ENCODE measurements around the gene IL1RL2. TPM values are rescaled to one million over a fixed set of nuclear protein-coding genes. Genes with fewer than 3 reads are reported as not detected.

Gene IL1RL2
- 1 to 10 TPM in 4 of 5 donors, under 1 TPM in 1; 0.96 to 1.8 (median 1.3) TPM for polyA plus RNA-seq (ENCODE audit: insufficient read depth in 1 of 5, insufficient read length in 5 of 5, low replicate concordance in 1 of 5)
- long read RNA-seq, donor 1, result 0 reads
- long read RNA-seq, donor 2, result 0 reads
- long read RNA-seq, donor 3, result 0 reads
- long read RNA-seq, donor 4, result 0 reads
- long read RNA-seq, donor 5, result 0 reads
- long read RNA-seq, donor 6, result 0 reads
- long read RNA-seq, donor 7, result 0 reads
- long read RNA-seq, donor 8, result 0 reads

DNA sequence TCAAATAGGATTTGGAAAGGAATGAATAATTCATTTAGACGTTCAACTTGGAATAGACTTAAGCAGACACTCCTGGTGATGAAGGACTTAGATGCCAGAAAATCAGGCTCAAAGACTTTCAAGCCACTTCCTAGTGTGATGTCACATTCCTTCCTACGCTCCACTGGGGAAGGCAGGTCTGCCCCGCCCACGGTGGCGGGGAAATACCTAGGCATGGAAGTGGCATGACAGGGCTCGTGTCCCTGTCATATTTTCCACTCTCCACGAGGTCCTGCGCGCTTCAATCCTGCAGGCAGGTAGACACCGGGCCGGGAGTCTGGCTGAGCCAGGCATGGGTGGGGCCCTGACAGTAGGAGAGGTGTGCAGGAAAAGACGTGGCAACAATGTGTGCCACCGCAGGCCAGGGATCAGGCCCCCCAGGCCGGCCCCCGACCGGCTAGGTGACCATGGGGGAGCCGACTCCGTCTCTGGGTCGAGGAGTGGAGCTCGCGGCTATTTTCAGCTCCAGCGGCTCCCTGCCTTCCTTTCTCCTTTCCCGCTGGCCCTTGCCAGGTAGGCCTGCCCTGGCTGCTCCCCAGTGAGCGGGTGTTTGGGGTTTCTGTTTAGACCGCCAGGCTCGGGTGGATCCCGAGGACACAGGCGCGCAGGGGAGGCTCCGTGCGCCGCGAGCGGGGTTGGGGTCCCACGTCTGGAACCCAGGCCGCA is at the start of gene IL1RL2:
Gene IL1RL2 (plus strand): TSS at position 233 of the 705 bp plus-strand sequence. CDS start 845 bp downstream, outside the sequence.
- no peak for DNase-seq

DNA sequence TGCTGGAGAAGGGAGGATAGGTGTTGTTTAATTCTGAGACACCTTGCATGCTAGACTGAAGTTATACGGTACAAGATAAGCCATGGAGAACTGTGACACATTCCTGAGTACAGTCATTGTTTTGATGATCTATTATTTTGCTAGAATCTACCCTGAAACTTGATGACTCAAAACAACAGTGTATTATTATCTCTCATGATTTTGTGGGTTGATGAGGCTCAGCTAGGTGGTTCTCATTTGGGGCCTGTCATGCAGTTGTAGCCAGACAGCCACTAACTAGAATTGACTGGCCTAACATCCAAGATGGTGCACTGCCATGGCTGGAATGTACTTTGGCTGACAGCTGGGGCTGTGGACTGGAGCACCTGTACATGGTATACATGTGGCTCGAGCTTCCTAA is 49.7 kb upstream of the IL1RL2 start:
- DNase-seq, result no peak

DNA sequence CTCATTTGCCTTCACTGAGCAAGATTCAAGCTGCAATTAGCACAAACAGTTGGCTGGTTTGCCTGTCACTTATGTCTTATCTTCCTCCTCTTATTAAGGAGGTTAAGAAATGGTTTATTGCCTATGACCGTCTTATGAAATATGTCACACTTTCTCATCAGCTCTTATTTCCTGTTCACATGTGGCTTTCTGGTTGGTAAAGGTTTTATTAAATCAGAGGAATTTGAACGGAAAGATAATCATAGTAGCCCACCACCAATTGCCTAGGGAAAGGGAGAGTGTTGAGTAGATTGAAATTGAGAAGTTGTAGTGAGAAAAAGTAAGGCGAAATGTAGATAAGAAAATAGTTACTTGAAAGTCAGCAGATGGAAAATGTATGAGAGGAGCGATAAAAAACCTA is 48.5 kb upstream of the IL1RL2 start:
- no peak for DNase-seq

DNA sequence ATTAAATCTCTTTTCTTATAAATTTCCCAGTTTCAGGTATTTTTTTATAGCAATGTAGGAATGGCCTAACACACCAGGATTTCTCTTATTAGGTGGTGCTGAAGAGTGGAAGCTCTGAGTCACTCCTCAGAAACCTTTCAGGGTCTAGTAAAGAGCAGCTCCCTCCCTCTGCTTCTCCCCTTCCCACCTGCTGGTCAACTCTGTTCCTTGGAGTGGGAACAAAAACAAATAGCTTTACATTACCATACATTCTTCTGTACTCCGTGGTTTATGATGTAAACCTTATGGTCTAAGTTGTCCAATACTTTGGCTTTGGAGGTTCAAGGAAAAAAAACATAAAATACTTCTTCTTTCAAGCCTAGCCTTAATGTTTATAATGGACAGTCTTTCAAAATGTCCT is 47.0 kb upstream of the IL1RL2 start:
- DNase-seq, result no peak

DNA sequence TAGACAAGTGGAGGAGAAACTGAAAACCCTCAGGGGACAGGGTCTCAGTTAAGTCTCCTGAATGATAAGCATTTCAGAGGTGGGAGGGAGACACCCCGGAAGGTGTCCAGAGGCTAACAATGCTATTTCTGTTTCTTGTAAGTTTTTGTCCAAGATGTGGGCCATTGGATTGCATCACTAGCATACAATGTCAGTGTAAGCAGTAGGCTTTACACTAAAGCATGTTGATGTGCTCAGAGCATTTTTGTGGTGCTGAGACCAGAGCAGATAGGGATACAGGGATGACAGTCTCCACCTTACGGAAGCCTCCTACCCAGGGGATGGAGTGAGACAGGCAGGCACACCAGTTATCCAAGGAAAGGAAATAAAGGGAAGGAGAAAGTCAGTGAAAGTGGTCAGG is 46.4 kb upstream of the IL1RL2 start:
- DNase-seq, result no peak

GRCh38 chr2:102141011-102141943 is 45.5 kb upstream of the IL1RL2 start:
- peak in 1 of 2 donors; percentile 69 for DNase-seq

DNA sequence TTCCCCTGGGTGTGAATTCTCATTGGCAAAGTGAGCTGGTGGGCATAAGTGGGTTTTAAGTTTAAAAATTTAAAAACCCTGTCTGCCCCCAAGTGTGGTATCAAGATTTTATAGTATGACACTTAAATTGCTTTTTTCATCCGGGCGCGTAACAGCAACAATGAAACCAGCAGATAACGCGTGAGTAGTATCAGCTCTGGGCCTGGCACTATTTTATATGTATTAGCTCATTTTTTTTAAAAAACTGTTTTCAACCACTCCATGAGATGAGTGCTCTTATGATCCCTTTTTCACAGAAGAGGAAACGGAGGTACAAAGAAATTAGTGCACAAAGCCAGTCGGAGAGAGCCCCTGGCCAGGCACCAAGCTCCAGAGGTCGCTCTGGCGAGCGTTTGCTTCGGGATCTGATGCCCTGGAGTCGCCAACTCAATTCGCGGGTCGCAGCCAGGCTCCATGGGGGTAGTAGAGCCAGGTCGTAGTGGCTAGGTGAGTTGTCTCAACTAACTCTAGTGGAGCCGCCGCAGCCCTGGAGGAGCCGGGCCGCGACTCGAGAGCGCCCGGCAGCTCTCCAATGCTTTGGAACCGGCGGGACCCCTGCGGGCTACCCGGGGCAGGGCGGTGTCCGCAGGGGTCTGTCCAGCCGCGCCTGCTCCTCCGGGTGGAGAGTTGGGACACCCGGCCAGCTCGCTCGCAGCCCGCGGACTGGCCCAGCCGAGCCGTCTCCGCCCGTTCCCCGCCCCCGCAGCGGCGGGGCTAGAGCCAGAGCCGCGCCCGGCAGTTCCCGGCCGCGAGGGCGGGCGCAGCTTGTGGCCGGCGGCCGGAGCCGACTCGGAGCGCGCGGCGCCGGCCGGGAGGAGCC is 44.6 kb upstream of the IL1RL2 start, which contains the start of gene IL1R1:
Gene IL1R1 (plus strand): TSS at position 777 of the 859 bp plus-strand sequence. CDS start 14,979 bp downstream, outside the sequence.
- peak; percentile 81 to 82 for DNase-seq

DNA sequence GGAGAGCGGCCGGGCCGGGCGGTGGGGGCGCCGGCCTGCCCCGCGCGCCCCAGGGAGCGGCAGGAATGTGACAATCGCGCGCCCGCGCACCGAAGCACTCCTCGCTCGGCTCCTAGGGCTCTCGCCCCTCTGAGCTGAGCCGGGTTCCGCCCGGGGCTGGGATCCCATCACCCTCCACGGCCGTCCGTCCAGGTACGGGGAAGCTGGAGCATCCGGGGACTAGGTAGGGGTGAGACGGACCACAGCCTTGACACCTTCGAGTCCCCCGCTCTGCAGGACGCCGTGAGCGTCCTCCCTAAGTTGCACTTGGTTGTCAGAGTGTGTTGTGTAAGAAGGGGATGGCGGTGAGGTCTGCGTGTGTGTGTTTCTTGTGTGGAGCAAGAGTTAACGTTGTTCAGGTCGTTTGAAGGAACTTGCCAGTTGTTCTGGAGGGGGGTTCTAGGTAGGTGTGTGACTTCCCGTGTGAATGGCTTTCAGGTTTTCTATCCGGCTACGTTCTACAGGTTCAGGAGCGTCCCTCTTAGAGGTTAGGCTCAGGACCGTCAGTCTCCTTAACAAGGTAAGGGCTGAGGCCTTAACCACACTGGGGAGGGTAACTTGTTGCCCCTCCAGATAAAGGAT is 43.9 kb upstream of the IL1RL2 start:
- DNase-seq, result peak in 1 of 2 donors; percentile 61

DNA sequence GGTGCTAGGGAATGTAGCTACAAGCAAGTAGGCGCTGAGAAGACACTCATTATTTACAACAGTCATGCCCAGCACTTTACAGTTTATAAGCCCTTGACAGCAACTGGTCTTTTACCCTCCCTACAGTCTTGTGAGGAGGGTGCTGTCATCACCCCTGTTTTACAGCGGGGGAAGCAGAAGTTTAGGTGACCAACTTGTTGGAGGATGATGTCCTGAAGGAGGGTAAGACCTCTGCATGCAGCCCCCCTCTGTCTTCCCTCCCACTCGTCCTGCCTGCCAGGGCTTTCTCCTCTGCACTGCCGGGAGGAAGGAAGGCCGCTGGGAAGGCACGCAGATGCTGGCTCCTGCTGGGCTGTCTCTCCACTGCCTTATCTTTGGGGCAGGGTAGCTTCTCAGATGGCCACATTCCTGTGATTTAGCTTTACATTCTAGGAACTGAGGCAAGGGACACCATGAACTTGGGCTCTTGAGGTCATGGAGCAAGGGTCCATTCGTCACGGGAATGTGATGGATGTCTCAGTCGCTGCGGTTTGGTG is 43.3 kb upstream of the IL1RL2 start:
- DNase-seq, result peak in 1 of 2 donors; percentile 47

- no peak for DNase-seq
These were observed 42.7 kb upstream of the IL1RL2 start for GRCh38 chr2:102144128-102144527.

DNA sequence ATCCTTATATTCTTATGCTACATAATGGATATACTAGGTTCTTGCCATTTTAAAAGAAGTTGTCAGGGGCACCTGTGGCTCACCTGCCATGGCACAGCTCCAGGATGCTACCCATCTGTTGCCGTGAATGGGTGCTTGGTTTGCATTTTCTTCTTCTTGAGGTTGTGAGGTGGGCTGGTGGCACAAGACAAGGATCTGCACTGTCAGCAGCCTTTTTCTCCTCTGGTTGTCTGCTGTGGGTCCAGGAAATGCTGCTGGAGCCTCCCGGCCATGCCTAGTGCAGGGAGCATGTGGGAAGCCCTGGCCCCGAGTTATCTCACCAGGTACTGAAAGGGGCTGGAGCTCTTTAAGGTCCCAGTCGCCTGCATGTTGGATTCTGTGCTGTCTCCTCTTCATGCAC is 41.7 kb upstream of the IL1RL2 start:
- no peak for DNase-seq

GRCh38 chr2:102145934-102146333 is 40.9 kb upstream of the IL1RL2 start:
- no peak for DNase-seq

- no peak for DNase-seq
These were observed 38.9 kb upstream of the IL1RL2 start for GRCh38 chr2:102147935-102148334.

GRCh38 chr2:102149243-102149642 is 37.6 kb upstream of the IL1RL2 start:
- DNase-seq, result no peak

GRCh38 chr2:102149644-102150455 is 37.0 kb upstream of the IL1RL2 start:
- no peak for DNase-seq

DNA sequence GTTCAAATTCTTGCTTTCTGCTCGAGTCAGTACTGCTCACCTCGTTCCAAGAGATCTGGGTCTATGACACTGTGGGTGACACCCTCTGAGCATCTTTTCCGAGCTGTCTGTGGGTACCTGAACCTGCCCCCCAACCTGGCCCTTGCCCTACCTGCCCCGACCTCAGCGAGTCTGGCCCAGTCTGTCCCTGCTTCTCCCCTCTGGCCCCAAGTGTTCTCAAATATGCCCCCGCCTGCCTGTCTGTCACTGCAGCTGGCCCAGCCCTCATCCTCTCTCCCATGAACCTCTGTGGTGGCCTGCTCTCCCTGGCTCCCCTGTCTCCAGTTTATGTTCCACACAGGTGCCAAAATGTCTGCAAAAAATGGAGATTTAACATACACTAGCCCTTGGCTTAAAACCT is 32.5 kb upstream of the IL1RL2 start:
- DNase-seq, result no peak

DNA sequence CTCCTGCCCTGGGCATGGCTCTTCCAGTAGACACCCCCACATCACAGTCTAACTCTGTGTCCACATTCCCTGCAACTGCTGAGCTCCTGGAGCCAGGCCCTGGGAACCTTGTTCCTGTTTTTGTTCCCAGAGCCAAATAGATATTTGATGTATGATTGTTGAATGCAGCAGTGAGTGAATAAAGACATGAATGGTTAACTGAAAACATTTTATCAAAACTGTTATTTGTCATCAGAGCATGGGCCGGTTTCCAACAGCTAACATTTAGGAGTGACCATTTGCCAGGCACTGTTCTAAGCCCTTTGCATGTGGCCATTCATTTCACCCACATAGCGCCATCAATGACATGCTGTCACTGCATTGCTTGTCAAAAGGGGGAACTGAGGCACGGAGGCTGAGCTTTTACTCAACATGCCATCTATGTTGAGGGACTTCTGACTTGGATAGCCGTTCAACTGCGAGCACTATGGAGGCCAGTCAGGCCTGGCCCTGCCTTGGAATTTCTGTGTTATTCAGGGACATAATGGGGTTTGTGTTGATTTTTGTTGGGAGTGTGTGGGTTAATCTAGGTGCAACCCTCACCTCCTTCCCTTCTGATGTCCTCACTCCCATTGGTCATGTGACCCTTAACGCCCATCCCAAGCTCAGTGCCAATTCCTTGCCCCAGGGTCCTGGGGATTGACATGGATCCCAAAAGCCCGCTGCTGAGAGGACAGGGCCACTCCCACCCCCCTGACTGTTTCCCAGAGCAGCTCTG is 31.7 kb upstream of the IL1RL2 start:
- DNase-seq, result peak in 1 of 2 donors; percentile 27

- peak; percentile 85 to 93 for DNase-seq
These were observed 30.9 kb upstream of the IL1RL2 start for GRCh38 chr2:102155703-102156515.

All from right lung (tissue), 10 donors.